AG04449 (cell line): ENCODE results near the gene RO60.
A peak's percentile ranks its signal among the peaks of the same experiment; 100 is the strongest.

Experiments
- CTCF ChIA-PET: fragments of 350-600 bp; formaldehyde crosslinking; extraction: SDS; loops from one replicate; lab custom pipeline; 2021; ENCODE audit warnings: antibody characterized with exemption; lab: Yijun Ruan, JAX
- POLR2A ChIA-PET: fragments of 400-600, 350-600 bp; formaldehyde crosslinking; extraction: SDS; loops from one replicate; lab custom pipeline; 2020; ENCODE audit warnings: antibody characterized with exemption, inconsistent platforms; lab: Yijun Ruan, JAX
- DNase-seq: peaks from one replicate; pipeline ENCODE4 v3.0.0-alpha.2; 2010; ENCODE audit warnings: low read depth, low spot score
- H3K4me3 ChIP-seq: 2 replicates; pipeline ENCODE4 v1.5.1; 2011; ENCODE audit warnings: low read depth, mild to moderate bottlenecking, control low read depth, low read length
- TF ChIP-seq, protein P1 (sequence below): IDR thresholded peaks from one replicate; pipeline ENCODE4 v1.5.1; 2011; ENCODE audit warnings: mild to moderate bottlenecking, moderate library complexity, low read length, control low read depth, inconsistent platforms; ENCODE audit not compliant: insufficient read depth; ENCODE audit errors: missing control alignments

Gene RO60

DNA sequence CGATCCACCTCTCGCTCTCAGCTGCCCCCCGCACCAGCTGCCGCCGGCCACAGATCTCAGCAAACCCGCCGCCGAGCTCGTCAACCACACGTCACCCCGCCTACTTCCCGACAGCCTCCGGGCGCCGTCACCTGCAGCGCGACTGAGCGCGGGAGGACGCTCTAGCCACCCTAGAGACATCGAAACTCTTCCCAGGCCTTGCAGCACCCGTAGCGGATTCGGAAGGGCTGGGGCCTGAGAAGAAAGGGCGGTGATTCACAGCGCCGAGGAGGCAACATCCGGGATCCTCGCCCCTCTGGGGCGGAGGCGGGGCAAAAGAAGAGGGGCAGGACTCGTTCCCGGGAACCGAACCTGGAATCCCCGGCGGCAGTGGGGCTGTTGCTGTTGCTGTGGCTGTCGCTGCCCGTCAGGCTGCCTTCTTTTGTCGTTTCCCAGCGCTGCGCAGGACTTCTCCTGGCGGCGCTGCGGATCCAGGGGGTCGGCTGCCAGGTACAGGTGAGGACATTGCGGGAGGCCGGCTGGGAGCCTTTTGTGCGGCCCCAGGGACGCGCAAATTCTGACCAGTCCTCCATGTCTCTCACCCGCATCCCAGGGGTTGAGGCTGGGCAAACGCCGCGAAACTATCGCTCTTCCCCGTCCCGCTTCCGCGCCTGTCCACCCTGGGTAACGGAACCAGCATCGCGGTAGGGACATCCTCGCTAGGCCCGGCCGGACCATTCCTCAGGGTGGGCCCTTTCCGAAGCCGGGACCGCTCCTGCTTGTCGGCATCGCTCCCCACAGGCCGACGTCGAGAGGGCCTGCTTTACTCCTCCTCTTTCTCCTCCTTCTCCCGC lies at the start of gene RO60, which contains the start of gene UCHL5:
TSS of gene RO60 (plus strand) at position 331 of the 833 bp plus-strand sequence. CDS start 9,443 bp downstream, outside the sequence.
TSS of gene UCHL5 (minus strand) at position 79 of the 833 bp plus-strand sequence. CDS start 100 bp downstream, outside the sequence.
- CTCF ChIA-PET: interaction anchor here (1.2 to 1.6 kb wide), 4 partner anchors 11 to 253 kb away, joined by 3 to 5 read pairs (median 4); no protein-coding TSS in a partner anchor
- DNase-seq: peak; percentile 92
- POLR2A ChIA-PET: interaction anchor here (1.0 to 1.2 kb wide), 2 partner anchors 45 to 63 kb away, joined by 3 to 10 read pairs; partner anchors contain the start of gene GLRX2
- peak within 1 kb of the TSS; percentile 93 for H3K4me3 ChIP-seq
- TF ChIP-seq, protein P1, sequence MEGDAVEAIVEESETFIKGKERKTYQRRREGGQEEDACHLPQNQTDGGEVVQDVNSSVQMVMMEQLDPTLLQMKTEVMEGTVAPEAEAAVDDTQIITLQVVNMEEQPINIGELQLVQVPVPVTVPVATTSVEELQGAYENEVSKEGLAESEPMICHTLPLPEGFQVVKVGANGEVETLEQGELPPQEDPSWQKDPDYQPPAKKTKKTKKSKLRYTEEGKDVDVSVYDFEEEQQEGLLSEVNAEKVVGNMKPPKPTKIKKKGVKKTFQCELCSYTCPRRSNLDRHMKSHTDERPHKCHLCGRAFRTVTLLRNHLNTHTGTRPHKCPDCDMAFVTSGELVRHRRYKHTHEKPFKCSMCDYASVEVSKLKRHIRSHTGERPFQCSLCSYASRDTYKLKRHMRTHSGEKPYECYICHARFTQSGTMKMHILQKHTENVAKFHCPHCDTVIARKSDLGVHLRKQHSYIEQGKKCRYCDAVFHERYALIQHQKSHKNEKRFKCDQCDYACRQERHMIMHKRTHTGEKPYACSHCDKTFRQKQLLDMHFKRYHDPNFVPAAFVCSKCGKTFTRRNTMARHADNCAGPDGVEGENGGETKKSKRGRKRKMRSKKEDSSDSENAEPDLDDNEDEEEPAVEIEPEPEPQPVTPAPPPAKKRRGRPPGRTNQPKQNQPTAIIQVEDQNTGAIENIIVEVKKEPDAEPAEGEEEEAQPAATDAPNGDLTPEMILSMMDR: no peak

- TF ChIP-seq, protein P1: no peak
- no peak overlapping the region for H3K4me3 ChIP-seq
- ChIA-PET POLR2A (no interaction called here), CTCF (interaction anchor here (0.8 to 1.3 kb wide), 5 partner anchors 8 to 207 kb away, joined by 3 to 6 read pairs (median 4); no protein-coding TSS in a partner anchor)
- no peak for DNase-seq
Observed at GRCh38 chr1:193011406-193011805, 48.0 kb upstream of the RO60 start.

- DNase-seq: peak; percentile 77
- CTCF ChIA-PET: interaction anchor here (9.2 to 9.8 kb wide), 2 partner anchors 207 to 538 kb away, joined by 117 to 231 read pairs; partner anchors contain the start of gene RGS2
- POLR2A ChIA-PET: no interaction called here
Observed at GRCh38 chr1:193013005-193013404, 46.4 kb upstream of the RO60 start.

GRCh38 chr1:193013707-193014106 lies 45.7 kb upstream of the RO60 start:
- CTCF ChIA-PET: interaction anchor here (1.1 to 9.8 kb wide), 6 partner anchors 10 to 539 kb away, joined by 3 to 231 read pairs (median 4); partner anchors contain the start of gene RGS2
- POLR2A ChIA-PET: no interaction called here

More at GRCh38 chr1:193013005-193013404, 46.4 kb upstream of the RO60 start:
- no peak overlapping the region for H3K4me3 ChIP-seq
- TF ChIP-seq, protein P1: no peak

DNA sequence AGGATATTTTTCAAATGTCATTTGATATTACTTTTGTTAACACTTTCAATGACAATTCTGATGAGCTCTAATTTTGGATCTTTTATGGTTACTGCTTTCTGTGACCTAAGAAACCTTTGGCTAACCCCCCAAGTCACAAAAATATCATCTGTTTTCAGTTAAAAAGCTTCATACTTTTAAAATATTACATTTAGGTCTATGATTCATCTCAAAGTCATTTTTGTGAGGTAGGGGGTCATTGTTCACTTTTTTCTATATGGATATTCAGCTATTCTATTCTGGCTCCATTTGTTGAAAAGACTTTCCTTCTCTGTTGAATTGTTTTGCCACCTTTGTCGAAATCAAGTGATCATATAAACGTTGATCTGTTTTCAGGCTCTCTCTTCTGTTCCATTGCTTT lies 45.0 kb upstream of the RO60 start:
- no peak for DNase-seq
- ChIA-PET POLR2A (interaction anchor here (0.6 kb wide), 1 partner anchor 206 kb away, joined by 3 read pairs; the partner anchor contains the start of gene RGS2), CTCF (interaction anchor here (1.1 to 9.8 kb wide), 7 partner anchors 10 to 540 kb away, joined by 3 to 231 read pairs (median 4); partner anchors contain the start of gene RGS2)
- no peak overlapping the region for H3K4me3 ChIP-seq
- TF ChIP-seq, protein P1: no peak

More at GRCh38 chr1:193013707-193014106, 45.7 kb upstream of the RO60 start:
- H3K4me3 ChIP-seq: no peak overlapping the region
- no peak for DNase-seq
- TF ChIP-seq, protein P1: no peak
